H9 (cell line): ENCODE data around the gene VASH2. TPM values are rescaled to one million over a fixed set of nuclear protein-coding genes. Genes with fewer than 3 reads are reported as not detected.
A peak's percentile ranks its signal among the peaks of the same experiment; 100 is the strongest.

Source experiments
- DNase-seq: peaks from one replicate; pipeline ENCODE4 v3.0.0-alpha.2; 2017
- H2AFZ ChIP-seq: one replicate; pipeline ENCODE4 v1.6.1; 2013; ENCODE audit warnings: mild to moderate bottlenecking, low read length, control low read depth, moderate library complexity
- H2AK5ac ChIP-seq: 2 replicates; pipeline ENCODE4 v1.6.1; 2013; ENCODE audit warnings: low read length, control low read depth, mixed read lengths; ENCODE audit not compliant: insufficient read length
- H2BK120ac ChIP-seq: one replicate; pipeline ENCODE4 v1.6.1; 2013; ENCODE audit warnings: low read depth, mild to moderate bottlenecking, low read length, control low read depth, inconsistent platforms; ENCODE audit not compliant: poor library complexity, severe bottlenecking
- H2BK12ac ChIP-seq: 2 replicates; pipeline ENCODE4 v1.6.1; 2013; ENCODE audit warnings: low read length, control low read depth, mixed read lengths, low read depth; ENCODE audit not compliant: insufficient read length
- H2BK15ac ChIP-seq: 2 replicates; pipeline ENCODE4 v1.6.1; 2013; ENCODE audit warnings: low read depth, low read length, control low read depth
- H2BK20ac ChIP-seq: one replicate; pipeline ENCODE4 v1.6.1; 2013; ENCODE audit warnings: low read depth, mild to moderate bottlenecking, low read length, control low read depth, inconsistent platforms; ENCODE audit not compliant: poor library complexity, severe bottlenecking
- H2BK5ac ChIP-seq: 2 replicates; pipeline ENCODE4 v1.6.1; 2013; ENCODE audit warnings: low read length, control low read depth, mixed read lengths; ENCODE audit not compliant: insufficient read length
- H3K14ac ChIP-seq: 2 replicates; pipeline ENCODE4 v1.6.1; 2013; ENCODE audit warnings: low read length, control low read depth; ENCODE audit not compliant: insufficient read depth
- H3K18ac ChIP-seq: 2 replicates; pipeline ENCODE4 v1.6.1; 2013; ENCODE audit warnings: low read depth, mild to moderate bottlenecking, mixed read lengths, low read length, control low read depth; ENCODE audit not compliant: insufficient read length
- H3K23ac ChIP-seq: 2 replicates; pipeline ENCODE4 v1.6.1; 2013; ENCODE audit warnings: low read length, control low read depth, mixed read lengths, low read depth; ENCODE audit not compliant: insufficient read length
- H3K23me2 ChIP-seq: 2 replicates; pipeline ENCODE4 v1.6.1; 2013; ENCODE audit warnings: low read depth, mild to moderate bottlenecking, mixed read lengths, low read length, control low read depth; ENCODE audit not compliant: insufficient read length, poor library complexity, severe bottlenecking
- H3K27ac ChIP-seq: 2 replicates; pipeline ENCODE4 v1.5.1; 2013; ENCODE audit warnings: low read length, control low read depth, mixed read lengths, low read depth; ENCODE audit not compliant: insufficient read length
- H3K27me3 ChIP-seq: 2 replicates; pipeline ENCODE4 v1.6.1; 2013; ENCODE audit warnings: low read length, control low read depth, inconsistent platforms; ENCODE audit not compliant: insufficient read depth
- H3K4ac ChIP-seq: 2 replicates; pipeline ENCODE4 v1.6.1; 2013; ENCODE audit warnings: low read depth, mild to moderate bottlenecking, control low read depth, inconsistent platforms, low read length, moderate library complexity
- H3K4me1 ChIP-seq: 2 replicates; pipeline ENCODE4 v1.6.1; 2013; ENCODE audit warnings: low read length, control low read depth, inconsistent platforms; ENCODE audit not compliant: insufficient read depth
- H3K4me2 ChIP-seq: 2 replicates; pipeline ENCODE4 v1.6.1; 2013; ENCODE audit warnings: low read length, control low read depth, mixed read lengths; ENCODE audit not compliant: insufficient read length, insufficient read depth
- H3K56ac ChIP-seq: 2 replicates; pipeline ENCODE4 v1.6.1; 2013; ENCODE audit warnings: low read depth, mild to moderate bottlenecking, mixed read lengths, low read length, control low read depth; ENCODE audit not compliant: insufficient read length
- H3K79me1 ChIP-seq: 2 replicates; pipeline ENCODE4 v1.6.1; 2013; ENCODE audit warnings: low read depth, mild to moderate bottlenecking, moderate library complexity, low read length, control low read depth, inconsistent platforms; ENCODE audit not compliant: insufficient read depth, poor library complexity, severe bottlenecking
- H3K79me2 ChIP-seq: 2 replicates; pipeline ENCODE4 v1.6.1; 2013; ENCODE audit warnings: low read length, control low read depth, inconsistent platforms; ENCODE audit not compliant: insufficient read depth
- H3K9ac ChIP-seq: 2 replicates; pipeline ENCODE4 v1.6.1; 2013; ENCODE audit warnings: low read length, control low read depth, mixed read lengths; ENCODE audit not compliant: insufficient read length; ENCODE audit errors: extremely low read depth
- H3K9me3 ChIP-seq: one replicate; pipeline ENCODE4 v1.6.1; 2013; ENCODE audit warnings: low read depth, low read length, inconsistent platforms; ENCODE audit not compliant: control insufficient read depth
- H3T11ph ChIP-seq: one replicate; pipeline ENCODE4 v1.6.1; 2013; ENCODE audit warnings: mild to moderate bottlenecking, low read length, control low read depth, inconsistent platforms
- H4K20me1 ChIP-seq: one replicate; pipeline ENCODE4 v1.6.1; 2013; ENCODE audit not compliant: control insufficient read depth, insufficient read length, insufficient read depth
- H4K5ac ChIP-seq: 2 replicates; pipeline ENCODE4 v1.6.1; 2013; ENCODE audit warnings: low read depth, mild to moderate bottlenecking, mixed read lengths, low read length, control low read depth; ENCODE audit not compliant: insufficient read length
- H4K8ac ChIP-seq: replicated peaks from 2 replicates; pipeline ENCODE4 v1.6.1; 2013; ENCODE audit warnings: low read length, control low read depth, mixed read lengths, low read depth; ENCODE audit not compliant: insufficient read length
- H4K91ac ChIP-seq: 2 replicates; pipeline ENCODE4 v1.6.1; 2013; ENCODE audit warnings: low read depth, mild to moderate bottlenecking, moderate library complexity, mixed read lengths, low read length, control low read depth; ENCODE audit not compliant: insufficient read length
- H3K27ac Mint-ChIP-seq, 3 experiments: 2 replicates in 2 of 3; 3 replicates in 1 of 3; pipeline ENCODE4 v1.8.0; 2020 to 2021; ENCODE audit warnings: mixed read lengths in 3 of 3, mild to moderate bottlenecking in 1 of 3, moderate library complexity in 1 of 3
- H3K27me3 Mint-ChIP-seq: 2 replicates; pipeline ENCODE4 v1.8.0; 2021; ENCODE audit warnings: low read depth, mild to moderate bottlenecking, moderate library complexity, mixed read lengths
- H3K36me3 Mint-ChIP-seq, 3 experiments: 2 replicates in 2 of 3; 3 replicates in 1 of 3; pipeline ENCODE4 v1.8.0; 2020 to 2021; ENCODE audit warnings: low read depth in 3 of 3, mixed read lengths in 3 of 3; ENCODE audit not compliant: insufficient read depth in 1 of 3
- H3K4me1 Mint-ChIP-seq, 2 experiments: 2 replicates each; pipeline ENCODE4 v1.8.0; 2020; ENCODE audit warnings: mixed read lengths in 2 of 2
- H3K4me3 Mint-ChIP-seq, 2 experiments: 2 replicates in 1 of 2; 3 replicates in 1 of 2; pipeline ENCODE4 v1.8.0; 2020 to 2021; ENCODE audit warnings: mild to moderate bottlenecking in 2 of 2, mixed read lengths in 2 of 2, moderate library complexity in 1 of 2
- H3K9me3 Mint-ChIP-seq, 2 experiments: 2 replicates in 1 of 2; 3 replicates in 1 of 2; pipeline ENCODE4 v1.8.0; 2020; ENCODE audit warnings: mild to moderate bottlenecking in 2 of 2, mixed read lengths in 2 of 2, moderate library complexity in 1 of 2
- WGBS: extraction: QIAGEN DNeasy Blood & Tissue Kit; methylation state at CpG from one replicate; pipeline ENCODE4 v1.1.7; 2013; ENCODE audit warnings: missing lambda C conversion rate, low lambda C conversion rate, mixed read lengths; ENCODE audit not compliant: insufficient read length; ENCODE audit errors: extremely low coverage; 5-methylcytosine and 5-hydroxymethylcytosine counted together
- long read RNA-seq: library from polyadenylated mRNA; unstranded; transcript quantifications from one replicate; pipeline ENCODE4 v2.0.0, GENCODE V29; 2020
- total RNA-seq: library from RNA; stranded (reverse); gene quantifications from 2 replicates; pipeline ENCODE4 v1.2.1, GENCODE V29; 2021
- TF ChIP-seq, protein P1 (sequence below): fragments of 200-600 bp; sonication (generic); conservative IDR thresholded peaks from 3 replicates; pipeline ENCODE4 v1.8.0; 2021; ENCODE audit warnings: antibody characterized with exemption, mild to moderate bottlenecking

VASH2 gene
- 76.1 and 79.5 TPM in 2 replicates for total RNA-seq
- long read RNA-seq, full-length matches to known transcripts, result 48 of 120 reads
- long read RNA-seq, partial matches to known transcripts, result 7 of 120 reads
- long read RNA-seq, other reads (novel, unspliced or antisense), result 65 of 120 reads

DNA sequence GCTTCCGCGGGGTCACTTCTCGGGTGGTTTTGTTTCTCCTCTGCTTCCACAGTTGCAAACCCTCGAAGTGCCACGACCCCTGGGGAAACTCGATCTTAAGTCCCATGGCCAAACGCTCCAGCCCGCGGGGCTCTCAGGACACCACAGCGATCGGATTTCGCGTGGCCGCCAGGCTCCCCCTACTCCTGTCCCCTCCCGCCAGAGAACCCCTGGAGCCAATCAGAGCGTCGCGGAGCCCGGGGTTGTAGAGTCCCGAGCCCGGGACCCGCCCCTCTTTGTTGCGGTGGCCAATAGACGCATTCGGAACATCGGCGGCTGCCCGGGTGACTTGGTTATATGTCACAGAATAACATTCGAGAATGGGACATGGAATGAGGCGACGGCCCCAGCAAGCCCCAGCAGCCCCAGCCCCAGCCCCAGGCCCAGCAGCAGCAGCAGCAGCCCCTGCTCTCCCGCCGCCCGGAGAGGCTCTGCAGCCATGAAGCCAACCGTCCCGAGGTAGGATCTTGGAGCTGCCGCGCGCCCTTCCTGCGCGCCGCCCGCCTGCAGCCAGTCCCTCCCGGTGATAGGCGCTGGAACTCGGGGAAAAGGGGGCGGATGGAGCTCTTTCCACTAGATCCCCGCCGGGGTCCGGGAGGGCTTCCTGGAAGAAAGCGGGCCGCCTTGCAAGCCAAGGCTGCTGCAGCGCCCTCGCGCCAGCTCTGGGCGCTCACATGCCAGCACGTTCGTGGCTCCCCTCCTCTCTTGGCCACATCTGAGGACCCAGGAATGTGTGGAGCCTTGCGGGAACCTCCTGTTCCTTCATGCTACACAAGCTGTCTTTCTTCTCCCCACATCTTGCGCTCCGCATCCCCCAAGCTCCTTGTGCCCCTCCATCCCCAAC lies at the start of gene VASH2:
TSS of gene VASH2 (plus strand) at position 299 of the 883 bp plus-strand sequence. CDS start 1,002 bp downstream, outside the sequence.
- Histone ChIP-seq H2AFZ (no peak within 1 kb of the TSS), H2BK120ac (no peak within 1 kb of the TSS), H3K56ac (no peak within 1 kb of the TSS), H3K27me3 (no peaks in the 10 kb centered on the region), H3K14ac (no peak within 1 kb of the TSS), H3K23me2 (peaks cover 14% of the 10 kb centered on the region), H3K18ac (no peak within 1 kb of the TSS), H4K91ac (no peak within 1 kb of the TSS), H3K4ac (no peak within 1 kb of the TSS), H4K5ac (no peak within 1 kb of the TSS), H3K4me2 (peak within 1 kb of the TSS; percentile 77), H3T11ph (no peak within 1 kb of the TSS), H3K23ac (no peak within 1 kb of the TSS), H2AK5ac (no peak within 1 kb of the TSS), H3K9ac (peak within 1 kb of the TSS; percentile 77), H2BK20ac (no peak within 1 kb of the TSS), H2BK12ac (no peak within 1 kb of the TSS), H3K79me2 (peaks cover 11% of the 10 kb centered on the region; the same call in 1 of the 2 replicates), H3K79me1 (peaks cover 7% of the 10 kb centered on the region), H3K9me3 (no peaks in the 10 kb centered on the region), H3K4me1 (peaks cover 7% of the 10 kb centered on the region; the same call in 1 of the 2 replicates), H3K27ac (no peak within 1 kb of the TSS), H2BK15ac (no peak within 1 kb of the TSS), H4K8ac (no peak within 1 kb of the TSS), H4K20me1 (no peaks in the 10 kb centered on the region), H2BK5ac (no peak within 1 kb of the TSS)
- Mint-ChIP-seq H3K9me3 (peaks cover 8 to 9% of the 10 kb centered on the region in 2 experiments; a peak in 4 of 5 replicates), H3K4me1 (peaks cover 46 to 52% of the 10 kb centered on the region in 2 experiments), H3K36me3 (peaks cover 34 to 43% (median 35%) of the 10 kb centered on the region in 3 experiments), H3K27me3 (peaks cover 21% of the 10 kb centered on the region), H3K27ac (peak within 1 kb of the TSS in 2 of 3 experiments; percentile 52 to 93; a peak in 3 of 7 replicates), H3K4me3 (peak within 1 kb of the TSS; percentile 82 to 93)
- DNase-seq, result peak; percentile 90
- WGBS, result no CpG with 5 or more reads among the region's 61 CpGs
- TF ChIP-seq, protein P1, sequence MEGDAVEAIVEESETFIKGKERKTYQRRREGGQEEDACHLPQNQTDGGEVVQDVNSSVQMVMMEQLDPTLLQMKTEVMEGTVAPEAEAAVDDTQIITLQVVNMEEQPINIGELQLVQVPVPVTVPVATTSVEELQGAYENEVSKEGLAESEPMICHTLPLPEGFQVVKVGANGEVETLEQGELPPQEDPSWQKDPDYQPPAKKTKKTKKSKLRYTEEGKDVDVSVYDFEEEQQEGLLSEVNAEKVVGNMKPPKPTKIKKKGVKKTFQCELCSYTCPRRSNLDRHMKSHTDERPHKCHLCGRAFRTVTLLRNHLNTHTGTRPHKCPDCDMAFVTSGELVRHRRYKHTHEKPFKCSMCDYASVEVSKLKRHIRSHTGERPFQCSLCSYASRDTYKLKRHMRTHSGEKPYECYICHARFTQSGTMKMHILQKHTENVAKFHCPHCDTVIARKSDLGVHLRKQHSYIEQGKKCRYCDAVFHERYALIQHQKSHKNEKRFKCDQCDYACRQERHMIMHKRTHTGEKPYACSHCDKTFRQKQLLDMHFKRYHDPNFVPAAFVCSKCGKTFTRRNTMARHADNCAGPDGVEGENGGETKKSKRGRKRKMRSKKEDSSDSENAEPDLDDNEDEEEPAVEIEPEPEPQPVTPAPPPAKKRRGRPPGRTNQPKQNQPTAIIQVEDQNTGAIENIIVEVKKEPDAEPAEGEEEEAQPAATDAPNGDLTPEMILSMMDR, result no peak
